HG03097 (cell line): ENCODE results near the gene TSPAN11.
"Not testable (repeated sequence)": the region's sequence is repeated elsewhere in the genome, so short reads cannot be mapped to it uniquely, and the experiment has no call there.

Source experiments
- ATAC-seq: cut with Tn5 transposase; IDR thresholded peaks from one replicate; pipeline ENCODE4 v1.9.1; 2021; ENCODE audit not compliant: unreplicated experiment, low FRiP score

The TSPAN11 gene, protein sequence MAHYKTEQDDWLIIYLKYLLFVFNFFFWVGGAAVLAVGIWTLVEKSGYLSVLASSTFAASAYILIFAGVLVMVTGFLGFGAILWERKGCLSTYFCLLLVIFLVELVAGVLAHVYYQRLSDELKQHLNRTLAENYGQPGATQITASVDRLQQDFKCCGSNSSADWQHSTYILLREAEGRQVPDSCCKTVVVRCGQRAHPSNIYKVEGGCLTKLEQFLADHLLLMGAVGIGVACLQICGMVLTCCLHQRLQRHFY

DNA sequence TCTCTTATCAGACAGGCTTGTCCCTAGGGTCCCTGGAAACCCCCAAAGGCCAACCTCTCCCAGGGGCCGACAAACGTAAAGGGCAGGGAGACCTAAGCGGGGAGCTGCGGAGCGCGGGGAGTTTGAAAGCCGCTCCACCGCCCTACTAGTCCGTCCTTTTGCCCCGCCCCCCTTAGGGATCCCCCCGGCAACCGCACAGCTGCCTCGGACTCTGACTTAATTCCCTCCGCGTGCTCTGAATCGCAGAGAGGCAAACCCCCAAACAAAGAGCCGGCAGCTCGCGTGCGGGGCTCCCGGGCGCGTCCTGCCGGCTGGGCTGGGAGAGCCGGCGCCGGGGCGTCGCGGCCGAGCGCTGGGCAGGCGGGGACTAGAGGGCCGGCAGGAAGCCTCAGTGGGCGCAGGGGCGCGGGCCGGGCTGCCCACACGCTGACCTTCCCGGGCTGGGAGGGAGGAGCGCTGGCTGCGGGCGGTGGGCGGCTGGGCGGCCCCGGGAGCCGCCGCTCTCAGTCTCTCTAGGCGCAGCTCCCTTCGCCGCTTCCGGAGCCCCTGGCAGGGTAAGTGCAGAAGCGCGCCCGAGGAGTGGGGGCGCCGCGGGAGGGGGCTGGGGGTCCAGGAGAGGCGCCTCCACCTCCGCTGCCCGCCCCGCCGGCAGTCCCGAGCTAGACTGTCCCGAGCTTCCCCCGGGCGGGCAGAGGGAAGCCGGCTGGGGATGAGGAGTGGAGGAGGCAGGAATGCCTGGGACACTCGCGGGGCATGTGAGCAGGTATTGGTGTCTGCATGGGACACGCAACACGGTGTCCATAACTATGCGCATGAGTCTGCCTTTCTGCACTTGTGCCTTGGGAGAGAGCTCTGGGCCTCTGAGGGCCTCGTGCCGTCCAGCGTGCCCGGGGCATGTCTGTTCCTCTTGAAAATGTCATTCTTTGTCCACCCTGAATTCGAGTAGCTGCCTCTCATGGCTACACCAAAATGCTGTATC is at the start of gene TSPAN11:
TSS of gene TSPAN11 (plus strand) at position 506 of the 979 bp plus-strand sequence. CDS start 27,244 bp downstream, outside the sequence.
- no peak for ATAC-seq

DNA sequence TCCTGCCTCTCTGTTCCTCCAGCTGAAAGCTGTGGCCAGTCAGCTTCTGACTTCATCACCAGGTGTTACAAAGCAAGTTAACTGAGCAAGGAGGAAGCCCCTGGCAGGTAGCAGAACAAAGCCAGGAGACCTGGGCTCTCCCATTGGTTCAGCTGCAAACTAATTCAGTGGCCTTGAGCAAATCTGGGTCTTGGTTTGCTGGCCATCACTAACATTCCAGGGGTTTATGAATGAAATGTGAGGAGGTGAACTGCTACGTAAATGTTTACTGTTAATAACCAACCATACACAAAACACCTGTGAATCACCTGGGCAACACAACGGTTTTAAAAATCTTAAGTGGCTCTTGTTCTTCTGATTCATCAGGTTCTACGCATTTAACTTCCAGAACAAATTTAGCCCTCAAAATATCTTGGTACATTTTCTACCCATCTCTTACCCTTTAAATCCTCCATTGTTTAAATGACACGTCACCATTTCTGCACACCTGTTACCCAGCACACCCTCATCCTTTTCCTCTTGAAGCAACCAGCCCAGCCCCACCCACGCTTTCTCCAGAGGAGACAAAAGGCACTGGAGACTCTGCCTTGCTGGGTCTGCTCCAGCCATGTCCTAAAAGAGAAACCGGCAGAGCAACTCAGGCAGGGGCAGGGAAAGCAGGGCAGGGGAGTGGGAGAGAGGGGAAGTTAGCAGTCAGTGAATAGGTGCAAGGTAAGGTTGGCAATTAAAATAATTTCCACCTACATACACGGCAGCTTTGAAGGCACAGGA is 49.3 kb upstream of the TSPAN11 start:
- no peak for ATAC-seq

DNA sequence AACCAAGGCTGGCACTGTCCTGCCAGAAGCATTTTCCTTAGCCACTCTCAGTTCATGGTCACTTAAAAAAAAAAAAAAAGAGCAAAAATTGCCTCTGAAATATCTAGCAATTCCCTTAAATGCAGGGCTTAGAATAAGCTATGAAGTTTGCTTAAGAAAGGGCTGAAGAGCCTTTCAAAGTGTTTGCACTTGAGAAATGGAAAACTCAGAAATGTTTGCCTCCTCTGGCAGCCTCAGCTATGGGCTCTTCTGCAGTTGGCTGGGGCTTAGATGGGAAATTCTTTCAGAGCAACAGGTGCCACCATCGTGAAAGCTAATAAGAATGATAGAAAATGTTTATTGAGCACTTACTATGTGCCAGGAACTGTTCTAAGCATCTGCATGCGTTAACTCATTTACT is 48.5 kb upstream of the TSPAN11 start:
- ATAC-seq: no peak

DNA sequence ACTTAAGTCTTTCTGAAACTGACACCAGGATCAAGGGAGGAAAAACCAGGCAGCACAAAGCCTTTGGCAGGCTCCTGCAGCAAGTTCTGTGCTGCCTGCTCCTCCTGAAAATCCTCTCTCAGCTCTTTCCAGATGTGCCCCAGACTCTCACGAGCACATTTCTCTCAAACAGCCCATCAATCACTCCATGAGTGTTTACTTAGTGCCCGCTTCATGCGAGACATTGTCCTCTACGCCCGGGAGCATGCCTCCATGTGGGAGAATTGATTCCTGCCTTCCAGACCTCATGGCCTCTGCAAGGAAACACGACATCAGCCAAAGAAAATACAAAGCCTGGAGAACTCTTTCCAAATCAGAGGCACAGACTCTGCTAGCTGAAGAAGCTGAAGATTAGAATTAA is 46.5 kb upstream of the TSPAN11 start:
- ATAC-seq: no peak

DNA sequence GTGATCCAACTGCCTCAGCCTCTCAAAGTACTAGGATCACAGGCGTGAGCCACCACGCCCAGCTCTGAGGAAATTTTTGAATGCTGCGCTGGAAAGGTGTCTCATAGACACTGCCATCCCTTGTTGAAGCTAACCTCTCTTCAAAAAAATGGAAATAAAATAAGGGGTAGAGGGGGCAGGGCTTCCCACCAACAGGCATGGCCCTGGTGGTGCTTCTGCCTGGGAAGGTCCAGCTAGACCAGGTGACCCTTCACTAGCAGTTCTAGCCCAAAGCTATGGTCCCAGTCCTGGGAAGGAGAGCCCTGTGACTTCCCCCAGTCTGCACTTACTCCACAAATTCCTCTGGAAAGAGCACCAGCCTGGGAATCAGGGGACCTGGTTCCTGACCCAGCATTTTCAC is 45.7 kb upstream of the TSPAN11 start:
- no peak for ATAC-seq

DNA sequence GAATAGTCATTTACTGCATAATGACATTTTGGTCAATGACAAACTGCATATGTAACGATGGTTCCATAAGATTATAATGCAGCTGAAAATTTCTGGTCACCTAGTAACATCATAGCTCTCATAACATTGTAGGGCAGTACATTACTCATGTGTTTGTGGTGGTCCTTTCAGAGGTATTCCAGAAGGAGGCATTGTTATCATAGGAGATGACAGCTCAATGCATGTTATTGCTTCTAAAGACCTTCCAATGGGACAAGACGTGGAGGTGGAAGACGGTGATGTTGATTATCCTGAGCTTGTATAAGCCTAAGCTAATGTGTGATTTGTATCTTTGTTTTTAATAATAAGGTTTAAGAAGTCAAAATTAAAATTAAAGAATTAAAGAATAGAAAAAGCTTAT is 43.8 kb upstream of the TSPAN11 start:
- ATAC-seq: no peak

DNA sequence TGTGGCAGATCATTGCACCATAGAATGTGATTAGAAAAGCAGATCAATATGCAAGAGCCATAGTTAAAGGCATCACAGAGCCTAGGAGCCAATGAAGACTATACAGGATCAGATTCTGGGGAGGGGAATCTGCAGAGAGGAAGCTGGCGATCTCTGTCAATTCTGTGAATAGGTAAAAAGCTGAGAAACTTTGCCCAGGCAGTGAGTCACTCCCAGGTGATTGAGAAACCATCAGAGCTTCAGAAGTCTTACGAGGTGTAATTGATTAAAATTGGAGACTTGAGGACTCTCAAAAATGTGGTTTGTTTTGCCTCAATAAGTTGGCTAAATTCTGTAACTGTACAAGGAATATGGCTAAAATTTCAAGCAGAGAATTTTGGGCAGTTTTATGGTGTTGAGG is 41.7 kb upstream of the TSPAN11 start:
- no peak for ATAC-seq

DNA sequence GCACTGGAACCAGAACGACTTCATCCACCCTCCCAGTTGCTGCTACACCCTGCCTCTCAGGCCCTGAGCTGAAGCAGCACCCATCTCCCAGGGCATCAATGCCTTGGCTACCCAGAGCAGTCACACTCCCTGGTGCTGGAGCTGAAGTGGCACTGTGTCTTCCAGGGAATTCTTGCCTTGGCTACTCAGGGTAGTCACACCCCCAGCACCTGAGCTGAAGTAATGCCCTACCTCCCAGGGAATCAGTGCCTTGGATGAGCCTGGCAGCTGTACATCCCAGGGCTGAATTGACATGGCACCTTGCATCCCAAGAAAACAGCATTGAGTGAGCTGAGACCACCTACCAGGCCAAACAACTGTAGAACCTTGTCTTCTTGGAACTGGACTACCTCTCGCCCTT is 41.2 kb upstream of the TSPAN11 start:
- no peak for ATAC-seq

DNA sequence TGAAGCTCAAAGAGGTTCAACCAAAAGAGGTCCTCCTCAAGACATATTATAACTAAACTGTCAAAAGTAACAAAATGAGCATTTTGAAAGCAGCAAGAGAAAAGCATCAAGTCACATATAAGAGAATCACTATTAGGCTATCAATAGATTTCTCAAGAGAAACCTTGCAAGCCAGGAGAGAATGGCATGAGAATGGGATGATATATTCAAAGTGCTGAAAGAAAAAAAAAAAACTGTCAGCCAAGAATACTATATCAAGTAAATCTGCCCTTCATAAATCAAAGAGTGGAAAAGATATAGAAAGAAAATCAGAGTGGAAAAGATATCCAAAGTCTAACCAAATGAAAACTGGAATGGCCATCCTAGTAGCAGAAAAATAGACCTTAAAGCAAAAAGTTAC is 39.3 kb upstream of the TSPAN11 start:
- ATAC-seq: no peak

DNA sequence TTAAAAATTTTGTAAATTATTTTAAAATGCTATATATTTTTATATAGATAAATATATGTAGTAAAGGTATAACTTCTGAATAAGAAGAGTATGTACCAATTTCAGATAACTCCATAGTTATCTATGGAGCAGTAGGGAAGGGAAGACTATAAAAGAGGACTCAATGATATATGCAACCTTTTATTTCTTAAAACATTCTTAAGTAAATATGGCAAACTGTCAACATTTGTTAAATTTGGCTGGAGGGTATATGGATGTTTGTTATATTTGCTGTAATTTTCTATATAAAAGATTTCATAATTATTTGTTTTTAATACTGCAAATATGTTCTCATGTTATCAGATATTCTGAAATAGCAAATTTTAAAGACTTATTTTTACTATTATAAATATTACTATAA is 38.3 kb upstream of the TSPAN11 start:
- no peak for ATAC-seq

DNA sequence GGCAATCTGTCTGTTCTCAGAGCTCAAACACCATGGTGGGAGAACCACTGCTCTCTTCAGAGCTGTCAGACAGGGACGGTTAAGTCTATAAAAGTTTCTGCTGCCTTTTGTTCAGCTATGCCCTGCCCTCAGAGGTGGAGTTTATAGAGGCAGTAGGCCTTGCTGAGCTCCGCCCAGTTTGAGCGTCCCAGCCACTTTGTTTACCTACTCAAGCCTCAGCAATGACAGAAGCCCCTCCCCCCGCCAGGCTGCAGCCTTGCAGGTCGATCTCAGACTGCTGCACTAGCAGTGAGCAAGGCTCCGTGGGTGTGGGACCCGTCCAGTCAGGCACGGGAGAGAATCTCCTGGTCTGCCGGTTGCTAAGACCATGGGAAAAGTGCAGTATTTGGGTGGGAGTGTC is 32.0 kb upstream of the TSPAN11 start:
- ATAC-seq: not testable (repeated sequence)

DNA sequence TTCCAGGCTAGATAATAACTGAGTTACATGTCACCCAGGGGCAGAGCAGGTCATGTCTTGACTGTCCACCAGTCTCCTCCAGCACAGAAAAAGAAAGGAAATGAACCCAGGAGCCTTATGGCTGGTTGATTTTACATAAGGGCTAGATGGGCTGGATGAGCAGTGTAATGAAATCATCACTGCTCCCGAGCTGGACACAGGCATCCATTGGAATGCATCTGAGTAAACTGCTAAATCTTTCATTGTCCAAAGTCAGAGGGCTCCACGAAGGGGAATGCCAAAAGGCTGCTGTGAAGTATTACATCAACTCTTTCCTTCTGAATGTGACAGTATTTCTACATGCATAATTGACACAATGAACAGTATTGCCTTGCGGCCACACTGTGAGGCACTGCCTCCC is 30.1 kb upstream of the TSPAN11 start:
- ATAC-seq: no peak

DNA sequence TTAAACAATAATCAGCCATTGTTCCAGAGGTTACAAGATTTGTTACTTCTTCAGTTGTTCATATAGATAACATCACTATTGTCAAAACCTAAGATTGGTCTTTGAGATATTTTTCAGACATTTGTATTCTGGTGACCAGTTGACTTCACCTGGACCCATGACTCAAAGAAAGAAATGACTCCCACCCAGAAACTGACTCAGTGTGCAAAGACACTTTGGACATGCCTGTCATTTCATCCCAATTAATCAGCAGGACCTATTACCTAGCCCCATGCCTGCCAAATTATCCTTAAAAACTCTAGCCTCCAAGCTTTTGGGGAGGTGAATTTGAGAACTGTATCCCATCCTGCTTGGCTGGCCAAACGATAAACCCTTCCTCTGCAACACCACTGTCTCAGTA is 27.7 kb upstream of the TSPAN11 start:
- no peak for ATAC-seq

DNA sequence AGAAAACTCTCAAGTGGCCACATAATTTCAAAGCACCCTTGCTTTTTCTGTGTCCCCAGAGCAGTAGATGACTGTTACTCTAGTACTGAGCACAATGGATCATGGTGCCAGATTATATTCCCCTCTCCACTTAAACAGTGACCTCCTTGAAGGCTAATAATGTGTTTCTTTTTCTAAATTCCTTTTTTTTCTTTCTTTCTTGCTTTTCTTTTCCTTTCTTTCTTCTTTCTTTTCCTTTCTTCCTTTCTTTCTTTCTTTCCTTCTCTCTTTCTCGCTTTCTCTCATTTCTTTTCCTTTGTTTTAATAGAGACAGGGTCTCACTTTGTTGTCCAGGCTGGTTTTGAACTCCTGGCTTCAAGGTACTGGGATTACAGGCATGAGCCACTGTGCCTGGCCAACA is 26.2 kb upstream of the TSPAN11 start:
- no peak for ATAC-seq

DNA sequence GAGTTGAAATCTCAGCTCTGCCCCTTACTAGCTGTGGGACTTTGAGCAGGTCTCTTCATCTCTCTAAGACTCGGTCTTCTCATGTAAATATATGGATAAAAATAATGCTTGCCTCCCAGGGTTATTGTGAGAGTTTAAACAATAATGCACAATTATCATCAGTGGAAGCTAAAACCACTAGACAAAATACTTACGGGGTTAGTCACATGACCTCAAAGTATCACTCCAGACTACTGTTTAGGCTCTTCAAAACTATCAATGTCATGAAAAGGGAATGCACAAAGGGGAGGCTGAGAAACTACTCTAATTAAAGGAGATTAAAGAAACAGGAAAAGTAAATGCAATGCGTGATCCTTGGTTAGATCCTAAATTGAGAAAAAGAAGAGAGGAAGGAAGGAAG is 24.5 kb upstream of the TSPAN11 start:
- ATAC-seq: no peak

DNA sequence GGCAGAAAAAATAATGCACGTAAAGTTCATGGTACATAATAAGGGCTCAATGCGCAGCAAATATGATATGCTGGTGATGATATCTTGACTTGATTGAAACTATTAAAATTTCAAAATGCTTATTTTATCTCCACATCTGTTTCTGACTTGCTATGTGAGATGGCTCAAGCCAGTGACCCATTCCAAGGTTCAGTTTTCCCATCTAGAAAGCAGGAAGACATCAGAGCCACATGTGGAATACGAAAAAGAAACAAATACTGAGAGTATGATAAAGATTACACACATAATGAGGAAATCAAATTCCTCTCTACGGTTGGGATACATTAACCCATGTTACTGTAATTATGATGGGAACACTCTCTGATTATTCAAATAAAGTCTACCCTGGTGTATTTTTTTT is 24.0 kb upstream of the TSPAN11 start:
- no peak for ATAC-seq

DNA sequence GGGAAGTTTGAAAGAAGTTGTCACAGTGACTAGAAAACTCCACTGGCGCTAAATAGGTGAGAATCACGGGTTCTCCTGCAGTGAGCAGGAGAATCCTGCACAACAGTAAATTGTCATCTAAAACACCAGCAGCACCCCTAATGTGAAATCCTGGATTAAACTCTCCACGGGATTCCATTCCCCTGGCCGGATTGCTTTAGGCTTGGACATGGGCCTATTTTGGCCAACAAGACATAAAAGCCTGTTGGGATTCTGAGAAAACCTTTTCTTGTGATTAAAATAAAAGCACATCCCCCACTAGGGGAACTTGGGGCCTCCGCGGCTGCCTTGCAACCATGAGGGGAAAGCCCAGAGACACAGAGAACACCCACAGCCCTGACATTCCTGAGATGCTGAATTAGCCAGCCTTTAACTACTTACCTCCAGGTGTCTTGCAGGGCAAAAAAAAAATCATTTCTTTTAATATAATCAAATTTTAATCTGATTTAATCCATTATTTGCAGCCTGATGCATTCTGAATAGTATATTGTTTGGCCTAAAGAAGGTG is 21.0 kb upstream of the TSPAN11 start:
- ATAC-seq: no peak

DNA sequence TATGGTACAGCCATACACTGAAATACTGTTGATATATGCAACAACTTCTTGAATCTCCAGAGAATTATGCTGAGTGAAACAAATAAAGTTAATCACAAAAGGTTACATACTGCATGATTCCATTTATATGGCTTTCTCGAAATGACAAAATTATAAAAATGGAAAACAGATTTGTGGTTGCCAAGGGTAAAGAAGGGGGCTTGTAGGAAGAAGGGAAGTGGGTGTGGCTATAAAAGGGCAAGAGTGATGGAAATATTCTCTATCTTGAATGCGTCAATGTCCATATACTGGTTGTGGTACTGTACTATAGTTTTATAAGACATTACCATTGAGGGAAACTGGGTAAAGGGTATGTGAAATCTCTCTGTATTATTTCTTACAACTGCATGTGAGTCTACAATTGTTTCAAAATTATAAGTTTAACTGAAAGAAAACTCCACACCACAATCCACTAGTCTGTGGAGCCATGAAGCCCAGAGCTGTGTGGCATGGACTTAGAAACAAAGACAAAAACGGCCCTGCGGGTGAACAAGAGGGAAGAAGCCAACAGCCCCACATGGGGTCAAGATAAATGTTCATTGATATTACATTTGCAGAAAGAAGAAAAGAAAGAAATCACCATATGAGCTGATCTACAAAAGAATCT is 18.3 kb upstream of the TSPAN11 start:
- ATAC-seq: no peak

DNA sequence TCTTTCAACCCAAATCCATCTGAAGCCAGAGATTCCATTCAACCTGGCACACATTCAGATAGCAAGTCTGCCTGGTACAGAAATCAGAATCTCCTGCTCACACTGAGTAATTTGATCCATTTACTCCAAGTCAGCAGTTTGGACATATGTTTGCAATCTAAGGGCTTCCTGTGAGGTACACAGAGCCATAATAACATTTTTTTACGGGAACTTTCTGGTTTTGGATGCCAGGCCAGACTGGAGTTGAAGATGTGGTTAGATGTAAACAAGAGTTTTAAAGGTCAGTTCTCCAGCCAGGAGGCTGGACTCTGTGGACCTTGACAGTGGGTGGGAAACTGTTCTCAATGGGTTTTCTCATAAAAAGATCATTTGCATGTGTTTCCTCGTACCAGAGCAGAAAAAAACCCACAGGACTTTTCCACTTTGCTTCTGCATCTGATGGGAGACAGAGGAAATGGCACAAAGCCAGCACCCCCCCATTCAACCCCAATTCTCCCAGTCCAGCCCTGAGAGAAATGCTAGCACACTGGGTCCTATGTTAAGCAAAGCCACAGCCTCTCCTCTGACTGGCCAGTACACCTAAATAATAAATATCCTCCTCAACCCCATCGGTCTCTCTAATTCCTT is 17.7 kb upstream of the TSPAN11 start:
- ATAC-seq: no peak
